HG03196 (cell line): ENCODE results near the gene FAAP100.

ENCODE experiments used
- ATAC-seq: cut with Tn5 transposase; IDR thresholded peaks from one replicate; pipeline ENCODE4 v1.9.1; 2021; ENCODE audit not compliant: unreplicated experiment

Gene FAAP100

GRCh38 chr17:81553616-81554181, 1.5 kb upstream of the FAAP100 start:
- no peak for ATAC-seq

- peak; percentile 31 for ATAC-seq
Measured at GRCh38 chr17:81553018-81553615, 964 bp upstream of the FAAP100 start.

- ATAC-seq = no peak
Measured at GRCh38 chr17:81551458-81552243, 502 bp downstream of the FAAP100 start.

- no peak for ATAC-seq
Measured at GRCh38 chr17:81550830-81551457, 1.2 kb downstream of the FAAP100 start.

- ATAC-seq = no peak
Measured at GRCh38 chr17:81550285-81550684, 1.9 kb downstream of the FAAP100 start.

- ATAC-seq = no peak
Measured at GRCh38 chr17:81549826-81550225, 2.3 kb downstream of the FAAP100 start.

- ATAC-seq = no peak
Measured at GRCh38 chr17:81549031-81549557, 3.1 kb downstream of the FAAP100 start.

- no peak for ATAC-seq
Measured at GRCh38 chr17:81547614-81547982, 4.6 kb downstream of the FAAP100 start.

- ATAC-seq = no peak
Measured at GRCh38 chr17:81546906-81547613, 5.1 kb downstream of the FAAP100 start.

- ATAC-seq = no peak
Measured at GRCh38 chr17:81545160-81545949, 6.8 kb downstream of the FAAP100 start.

- ATAC-seq = no peak
Measured at GRCh38 chr17:81544281-81544974, 7.7 kb downstream of the FAAP100 start.

GRCh38 chr17:81543756-81544155, 8.4 kb downstream of the FAAP100 start:
- no peak for ATAC-seq

GRCh38 chr17:81543339-81543675, 8.8 kb downstream of the FAAP100 start:
- ATAC-seq = no peak

GRCh38 chr17:81542431-81543338, 9.5 kb downstream of the FAAP100 start:
- no peak for ATAC-seq

- ATAC-seq = no peak
Measured at GRCh38 chr17:81541123-81541522, 11.0 kb downstream of the FAAP100 start.

GRCh38 chr17:81540676-81541027, 11.5 kb downstream of the FAAP100 start:
- ATAC-seq = no peak

- ATAC-seq = no peak
Measured at GRCh38 chr17:81539961-81540675, 12.0 kb downstream of the FAAP100 start.

- ATAC-seq = no peak
Measured at GRCh38 chr17:81539571-81539900, 12.6 kb downstream of the FAAP100 start.
